ENCODE results near the gene TPPP2. TPM values are rescaled to one million over a fixed set of nuclear protein-coding genes. Genes with fewer than 3 reads are reported as not detected.

The TPPP2 gene
- total RNA-seq, 1 experiment from 2014 or later, result not detected

GRCh38 chr14:20996521-20996920 is 33.5 kb upstream of the TPPP2 start:
- no TSS peak for BruUV-seq (replicated peaks)

DNA sequence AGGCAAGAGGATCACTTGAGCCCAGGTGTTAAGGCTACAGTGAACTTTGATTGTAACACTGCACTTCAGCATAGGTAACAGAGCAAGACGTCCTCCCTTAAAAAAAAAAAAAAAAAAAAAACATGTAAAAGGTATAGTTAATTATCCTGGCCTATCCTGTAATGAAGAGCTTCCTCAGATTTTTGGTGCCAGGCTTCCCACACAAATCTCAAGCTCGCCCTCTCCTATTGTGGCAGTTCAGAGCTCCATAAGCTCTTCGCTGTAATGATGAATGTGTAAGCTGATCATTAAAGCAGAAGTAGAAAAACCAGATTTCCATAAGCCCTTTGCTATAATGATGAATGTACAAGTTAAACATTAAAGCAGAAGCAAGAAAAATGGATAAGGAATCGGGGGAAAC is 32.9 kb upstream of the TPPP2 start:
- H3K4me3 Mint-ChIP-seq (ENCODE audit: low read depth, unreplicated experiment), result no peak overlapping the region
- DNase-seq, result no peak
- peaks cover 33% of the 10 kb centered on the region for H3K4me1 Mint-ChIP-seq (ENCODE audit: low read depth, unreplicated experiment)
- no peaks in the 10 kb centered on the region for H3K27me3 Mint-ChIP-seq (ENCODE audit: unreplicated experiment)
- TF ChIP-seq CTCF (IDR thresholded peaks at IDR 0.05; ENCODE audit: unreplicated experiment), result no peak
- H3K9me3 Mint-ChIP-seq (ENCODE audit: low read depth, unreplicated experiment), result no peaks in the 10 kb centered on the region
- H3K36me3 Mint-ChIP-seq (ENCODE audit: insufficient read depth, unreplicated experiment), result peaks cover 9% of the 10 kb centered on the region
- H3K27ac Mint-ChIP-seq (ENCODE audit: unreplicated experiment), result no peak overlapping the region
- BruUV-seq (replicated peaks), result no TSS peak
- CTCF ChIA-PET, result interaction anchor here (0.6 to 3.3 kb wide), 4 partner anchors 9 to 542 kb away, joined by 3 to 15 read pairs (median 5); partner anchors contain the start of gene APEX1
- intact Hi-C loops (cut with micrococcal nuclease; ENCODE audit: unreplicated experiment), result no loop called here

More at GRCh38 chr14:20996521-20996920, 33.5 kb upstream of the TPPP2 start:
- CTCF ChIA-PET, result interaction anchor here (0.8 to 3.3 kb wide), 2 partner anchors 18 to 72 kb away, joined by 3 to 15 read pairs; no protein-coding TSS in a partner anchor
- intact Hi-C loops (cut with micrococcal nuclease; ENCODE audit: unreplicated experiment), result no loop called here
- DNase-seq, result no peak
- Mint-ChIP-seq H3K36me3 (ENCODE audit: insufficient read depth, unreplicated experiment) (peaks cover 14% of the 10 kb centered on the region), H3K4me3 (ENCODE audit: low read depth, unreplicated experiment) (no peak overlapping the region), H3K27me3 (ENCODE audit: unreplicated experiment) (no peaks in the 10 kb centered on the region), H3K9me3 (ENCODE audit: low read depth, unreplicated experiment) (no peaks in the 10 kb centered on the region), H3K27ac (ENCODE audit: unreplicated experiment) (no peak overlapping the region), H3K4me1 (ENCODE audit: low read depth, unreplicated experiment) (peaks cover 39% of the 10 kb centered on the region)
- TF ChIP-seq CTCF (IDR thresholded peaks at IDR 0.05; ENCODE audit: unreplicated experiment), result no peak

DNA sequence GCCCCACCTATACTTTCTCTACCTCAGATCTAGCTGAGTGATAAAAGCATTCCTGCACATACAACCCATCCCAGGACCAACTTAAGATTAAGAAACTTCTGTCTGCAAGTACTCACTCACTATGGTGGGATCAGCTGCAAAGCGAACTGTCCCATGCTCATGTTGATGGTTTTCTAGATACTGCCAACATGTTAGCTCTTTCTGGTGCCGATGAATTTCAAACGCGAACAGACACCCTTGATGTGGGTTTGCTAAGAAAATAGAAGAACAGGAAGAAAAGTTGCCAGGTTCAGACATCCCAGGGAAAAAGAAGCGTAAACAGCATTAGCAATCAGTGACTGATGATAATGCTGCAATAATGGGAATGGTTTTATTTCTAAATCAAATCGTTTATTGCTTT is 32.5 kb upstream of the TPPP2 start:
- H3K36me3 Mint-ChIP-seq (ENCODE audit: insufficient read depth, unreplicated experiment), result peaks cover 9% of the 10 kb centered on the region
- no peaks in the 10 kb centered on the region for H3K9me3 Mint-ChIP-seq (ENCODE audit: low read depth, unreplicated experiment)
- H3K4me1 Mint-ChIP-seq (ENCODE audit: low read depth, unreplicated experiment), result peaks cover 32% of the 10 kb centered on the region
- H3K4me3 Mint-ChIP-seq (ENCODE audit: low read depth, unreplicated experiment), result no peak overlapping the region
- no peak for DNase-seq
- CTCF ChIA-PET, result interaction anchor here (0.6 to 3.3 kb wide), 5 partner anchors 8 to 542 kb away, joined by 3 to 15 read pairs (median 7); partner anchors contain the start of gene APEX1
- no TSS peak for BruUV-seq (replicated peaks)
- TF ChIP-seq CTCF (IDR thresholded peaks at IDR 0.05; ENCODE audit: unreplicated experiment), result no peak
- intact Hi-C loops (cut with micrococcal nuclease; ENCODE audit: unreplicated experiment), result no loop called here
- H3K27ac Mint-ChIP-seq (ENCODE audit: unreplicated experiment), result no peak overlapping the region
- H3K27me3 Mint-ChIP-seq (ENCODE audit: unreplicated experiment), result no peaks in the 10 kb centered on the region

GRCh38 chr14:20998139-20998538 is 31.9 kb upstream of the TPPP2 start:
- H3K4me1 Mint-ChIP-seq (ENCODE audit: low read depth, unreplicated experiment), result peaks cover 32% of the 10 kb centered on the region
- H3K27me3 Mint-ChIP-seq (ENCODE audit: unreplicated experiment), result no peaks in the 10 kb centered on the region
- H3K9me3 Mint-ChIP-seq (ENCODE audit: low read depth, unreplicated experiment), result no peaks in the 10 kb centered on the region
- peak overlapping the region; percentile 37 for H3K27ac Mint-ChIP-seq (ENCODE audit: unreplicated experiment)
- intact Hi-C loops (cut with micrococcal nuclease; ENCODE audit: unreplicated experiment), result no loop called here
- no TSS peak for BruUV-seq (replicated peaks)
- CTCF ChIA-PET, result interaction anchor here (2.1 to 3.3 kb wide), 2 partner anchors 17 to 27 kb away, joined by 13 to 15 read pairs; no protein-coding TSS in a partner anchor
- peaks cover 9% of the 10 kb centered on the region for H3K36me3 Mint-ChIP-seq (ENCODE audit: insufficient read depth, unreplicated experiment)
- no peak for TF ChIP-seq CTCF (IDR thresholded peaks at IDR 0.05; ENCODE audit: unreplicated experiment)
- H3K4me3 Mint-ChIP-seq (ENCODE audit: low read depth, unreplicated experiment), result no peak overlapping the region
- peak; percentile 32 for DNase-seq

Measured in Calu3 (cell line).